Activated T-cell treated with anti-CD3 and anti-CD28 coated beads, Interleukin-2, amount 50 U/mL, for 1 hour (primary cell): ENCODE measurements around the gene SF3B6.

Source experiments
- DNase-seq: peaks from one replicate; pipeline ENCODE4 v3.0.0-alpha.2; 2020

SF3B6 gene

DNA sequence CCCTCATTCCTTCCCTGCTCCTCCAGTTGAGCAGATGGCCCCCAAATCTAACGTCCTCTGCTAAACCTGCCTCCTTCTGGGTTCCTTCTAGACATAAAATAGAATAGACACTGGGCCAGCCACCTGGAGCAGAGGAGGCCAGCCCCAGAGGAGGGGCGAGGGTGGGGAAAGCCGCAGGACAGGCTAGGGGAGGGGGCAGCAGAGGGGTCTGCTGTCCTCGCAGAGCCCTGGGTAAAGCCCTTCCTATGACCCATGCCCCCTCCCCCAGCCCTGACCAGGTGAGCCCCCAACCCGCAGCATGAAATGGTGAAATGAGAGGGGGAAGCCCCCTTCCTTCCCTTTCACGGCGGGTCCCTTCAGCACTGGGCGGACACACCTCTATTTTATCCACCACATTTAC is 58.4 kb downstream of the SF3B6 start:
- no peak for DNase-seq
